Right atrium auricular region (tissue), 2 donors: ENCODE measurements around the gene PLEKHH3. TPM values are rescaled to one million over a fixed set of nuclear protein-coding genes. Genes with fewer than 3 reads are reported as not detected.

Experiments used
- DNase-seq: peaks from one replicate; pipeline ENCODE4 v3.0.0-alpha.2; 2019; ENCODE audit warnings: low spot score
- H3K27ac ChIP-seq, 2 donors: fragments of 200-600 bp; sonication (generic); 1 replicate in 1 of 2; 2 replicates in 1 of 2; pipeline ENCODE4 v1.5.1; 2016 to 2019
- H3K27me3 ChIP-seq, 2 donors: fragments of 200-600 bp; sonication (generic); one replicate each; pipeline versions ENCODE4 v1.5.1 to v1.6.0; 2017 to 2019
- H3K36me3 ChIP-seq: fragments of 200-600 bp; sonication (generic); one replicate; pipeline ENCODE4 v1.5.1; 2016
- H3K4me1 ChIP-seq, 2 donors: fragments of 200-600 bp; sonication (generic); one replicate each; pipeline versions ENCODE4 v1.5.1 to v1.6.0; 2017 to 2019
- H3K4me3 ChIP-seq, 2 donors: fragments of 200-600 bp; sonication (generic); 1 replicate in 1 of 2; 2 replicates in 1 of 2; pipeline ENCODE4 v1.5.1; 2017 to 2019; ENCODE audit warnings: mild to moderate bottlenecking in 1 of 2, moderate library complexity in 1 of 2
- H3K9me3 ChIP-seq, 2 donors: fragments of 200-600 bp; sonication (generic); one replicate each; pipeline ENCODE4 v1.5.1; 2019
- CTCF ChIP-seq, 2 donors: fragments of 200-600 bp; sonication (generic); IDR thresholded peaks; one replicate each; pipeline ENCODE4 v1.5.1; 2019; ENCODE audit warnings: antibody characterized with exemption in 2 of 2
- total RNA-seq, 2 donors: library from RNA; depleted of rRNA; stranded (reverse); fragments of >200 nt; gene quantifications; one replicate each; pipeline ENCODE4 v1.1.0, GENCODE V29; 2016

The PLEKHH3 gene
- 10 to 100 TPM; 14.5 to 26.5 TPM for total RNA-seq

GRCh38 chr17:42676424-42677011 lies at the start of gene PLEKHH3:
TSS of gene PLEKHH3 (minus strand) at chr17:42676994. CDS start at chr17:42676563, 431 bp downstream.
- Histone ChIP-seq H3K4me3 (peak within 1 kb of the TSS; percentile 63 to 87), H3K9me3 (no peaks in the 10 kb centered on the region), H3K27me3 (no peaks in the 10 kb centered on the region), H3K4me1 (peaks cover 0 to 69% of the 10 kb centered on the region in 2 donors), H3K36me3 (peaks cover 19% of the 10 kb centered on the region), H3K27ac (peak within 1 kb of the TSS; percentile 95 to 99)
- no peak for DNase-seq
- TF ChIP-seq CTCF (IDR thresholded peaks at IDR 0.05) = peak in 1 of 2 donors; percentile 39

GRCh38 chr17:42725143-42725542 lies 48.3 kb upstream of the PLEKHH3 start:
- no peak overlapping the region for H3K4me3 ChIP-seq
- H3K27me3 ChIP-seq = no peaks in the 10 kb centered on the region
- H3K27ac ChIP-seq = no peak overlapping the region
- H3K36me3 ChIP-seq = peaks cover 86% of the 10 kb centered on the region
- H3K9me3 ChIP-seq = no peaks in the 10 kb centered on the region
- H3K4me1 ChIP-seq = no peaks in the 10 kb centered on the region
- no peak for TF ChIP-seq CTCF (IDR thresholded peaks at IDR 0.05)
- DNase-seq = no peak

GRCh38 chr17:42723636-42724035 lies 46.8 kb upstream of the PLEKHH3 start:
- no peak for DNase-seq
- Histone ChIP-seq H3K27ac (no peak overlapping the region), H3K36me3 (peaks cover 86% of the 10 kb centered on the region)

GRCh38 chr17:42720996-42721583 lies 44.3 kb upstream of the PLEKHH3 start:
- Histone ChIP-seq H3K27me3 (no peaks in the 10 kb centered on the region), H3K36me3 (peaks cover 85% of the 10 kb centered on the region), H3K4me1 (no peaks in the 10 kb centered on the region), H3K27ac (no peak overlapping the region), H3K9me3 (no peaks in the 10 kb centered on the region), H3K4me3 (no peak overlapping the region)
- peak; percentile 36 to 80 for TF ChIP-seq CTCF (IDR thresholded peaks at IDR 0.05)
- DNase-seq = no peak

More at GRCh38 chr17:42723636-42724035, 46.8 kb upstream of the PLEKHH3 start:
- Histone ChIP-seq H3K27me3 (no peaks in the 10 kb centered on the region), H3K4me1 (no peaks in the 10 kb centered on the region), H3K4me3 (no peak overlapping the region), H3K9me3 (no peaks in the 10 kb centered on the region)
- TF ChIP-seq CTCF (IDR thresholded peaks at IDR 0.05) = no peak

- H3K27ac ChIP-seq = no peak overlapping the region
- DNase-seq = no peak
- TF ChIP-seq CTCF (IDR thresholded peaks at IDR 0.05) = no peak
- no peaks in the 10 kb centered on the region for H3K4me1 ChIP-seq
- H3K9me3 ChIP-seq = no peaks in the 10 kb centered on the region
- H3K36me3 ChIP-seq = peaks cover 97% of the 10 kb centered on the region
- H3K4me3 ChIP-seq = no peak overlapping the region
- no peaks in the 10 kb centered on the region for H3K27me3 ChIP-seq
These were observed 32.8 kb upstream of the PLEKHH3 start for GRCh38 chr17:42709561-42709960.
